Kidney (tissue), 14 donors: ENCODE results near the gene EIF2A. TPM values are rescaled to one million over a fixed set of nuclear protein-coding genes. Genes with fewer than 3 reads are reported as not detected.

ENCODE experiments used
- DNase-seq, 5 donors: peaks; one replicate each; pipeline ENCODE4 v3.0.0-alpha.2; 2013 to 2020
- FAIRE-seq: peaks from 2 replicates; lab custom pipeline; 2012; peaks lifted over from hg19 to GRCh38; lab: Jason Lieb, UNC
- H3K27ac ChIP-seq, 2 donors: one replicate each; pipeline ENCODE4 v1.7.0; 2013; ENCODE audit warnings: low read depth in 2 of 2, low read length in 2 of 2, inconsistent platforms in 1 of 2
- H3K27me3 ChIP-seq: one replicate; pipeline ENCODE4 v1.7.1; 2013; ENCODE audit warnings: low read length, inconsistent platforms; ENCODE audit not compliant: control insufficient read depth, insufficient read depth
- H3K36me3 ChIP-seq, 3 donors: one replicate each; pipeline versions ENCODE4 v1.7.0 to v1.7.1; 2013; ENCODE audit warnings: low read length in 3 of 3, control low read depth in 1 of 3, inconsistent platforms in 1 of 3; ENCODE audit not compliant: insufficient read depth in 3 of 3, control insufficient read depth in 2 of 3
- H3K4me1 ChIP-seq, 3 donors: one replicate each; pipeline versions ENCODE4 v1.7.0 to v1.7.1; 2013; ENCODE audit warnings: low read length in 3 of 3, inconsistent platforms in 1 of 3, low read depth in 1 of 3; ENCODE audit not compliant: control insufficient read depth in 2 of 3, insufficient read depth in 2 of 3
- H3K4me3 ChIP-seq, 3 donors: one replicate each; pipeline versions ENCODE4 v1.7.0 to v1.8.1; 2013; ENCODE audit warnings: low read length in 3 of 3, control low read depth in 1 of 3, inconsistent platforms in 1 of 3
- H3K9ac ChIP-seq, 3 donors: one replicate each; pipeline versions ENCODE4 v1.7.0 to v1.7.1; 2013; ENCODE audit warnings: low read length in 3 of 3, control low read depth in 1 of 3, inconsistent platforms in 1 of 3
- H3K9me3 ChIP-seq, 3 donors: one replicate each; pipeline versions ENCODE4 v1.7.0 to v1.7.1; 2013; ENCODE audit warnings: low read length in 3 of 3, control low read depth in 1 of 3, inconsistent platforms in 1 of 3; ENCODE audit not compliant: control insufficient read depth in 2 of 3, insufficient read depth in 1 of 3
- intact Hi-C: fragments of 100-400 bp; cut with DNase I; formaldehyde crosslinking; loops from one replicate; pipeline ENCODE4 v1.11.1; 2022
- polyA plus RNA-seq: library from polyadenylated mRNA; stranded (reverse); fragments of 350-450 nt; fragmentation: Illumina TruSeq; extraction: RNeasy Lipid Tissue Mini Kit (QIAGEN cat#74804); gene quantifications from one replicate; pipeline ENCODE4 v1.2.3, GENCODE V29; 2014; ENCODE audit warnings: low read depth, low replicate concordance; ENCODE audit not compliant: insufficient read depth
- total RNA-seq: library from RNA; stranded (reverse); fragmentation: NEBNext Ultra II Directional; extraction: Animal tissue kit (Norgen Biotek cat#: 25700); gene quantifications from one replicate; pipeline ENCODE4 v1.2.1, GENCODE V29; 2021
- TF ChIP-seq, protein P1 (sequence below): IDR thresholded peaks from 3 replicates; pipeline ENCODE4 v1.5.1; 2012; ENCODE audit warnings: mild to moderate bottlenecking, moderate library complexity, borderline replicate concordance; ENCODE audit not compliant: insufficient read depth; ENCODE audit errors: extremely low read depth
- donor health status: control.
- donor health status: control.
- donor health status: control.
- donor health status: control.
- donor health status: control.
- donor health status: DM: yes; HTN: yes; CAD: no.
- donor health status: Normal renal cell carcinoma (clear cell type).

EIF2A gene
- total and polyA plus RNA-seq, 2 donors from 2014 or later, result 48.2 to 70.5 TPM

DNA sequence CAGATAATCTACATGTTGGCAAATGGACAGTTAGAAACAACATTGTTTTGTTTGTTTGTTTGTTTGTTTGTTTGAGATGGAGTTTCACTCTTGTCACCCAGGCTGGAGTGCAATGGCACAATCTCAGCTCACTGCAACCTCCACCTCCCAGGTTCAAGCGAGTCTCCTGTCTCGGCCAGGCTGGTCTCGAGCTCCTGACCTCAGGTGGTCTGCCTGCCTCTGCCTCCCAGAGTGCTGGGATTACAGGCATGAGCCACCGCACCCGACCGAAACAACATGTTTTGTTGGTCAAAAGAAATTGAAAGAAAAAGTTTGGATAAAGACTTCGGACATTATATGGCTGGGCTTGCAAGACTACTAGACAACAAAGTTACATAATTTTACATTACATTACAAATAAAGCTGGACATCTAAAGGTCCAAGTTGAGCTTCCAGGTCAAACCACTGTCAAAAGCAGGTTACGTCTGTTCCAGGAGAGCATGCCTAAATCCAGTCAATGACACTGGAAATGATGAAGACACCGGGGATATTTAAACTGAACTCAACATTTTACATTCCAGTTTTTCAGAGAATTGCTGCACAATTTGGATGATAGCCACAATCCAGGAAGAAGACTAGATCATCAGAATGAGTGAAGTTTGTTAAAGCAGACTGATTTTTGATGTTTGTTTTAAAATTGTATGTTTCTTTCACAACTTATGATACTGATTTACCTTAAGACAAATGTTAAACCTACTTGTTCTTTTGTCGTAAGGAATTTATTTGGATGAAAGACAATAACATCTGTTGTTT is 18.9 kb upstream of the EIF2A start:
- no peaks in the 10 kb centered on the region for H3K27me3 ChIP-seq
- DNase-seq (no peak), FAIRE-seq (no peak)
- no peak overlapping the region for H3K27ac ChIP-seq
- no peaks in the 10 kb centered on the region for H3K4me1 ChIP-seq
- H3K9me3 ChIP-seq, result no peaks in the 10 kb centered on the region
- no peaks in the 10 kb centered on the region for H3K36me3 ChIP-seq
- H3K4me3 ChIP-seq, result no peak overlapping the region
- no peak overlapping the region for H3K9ac ChIP-seq
- TF ChIP-seq, protein P1, sequence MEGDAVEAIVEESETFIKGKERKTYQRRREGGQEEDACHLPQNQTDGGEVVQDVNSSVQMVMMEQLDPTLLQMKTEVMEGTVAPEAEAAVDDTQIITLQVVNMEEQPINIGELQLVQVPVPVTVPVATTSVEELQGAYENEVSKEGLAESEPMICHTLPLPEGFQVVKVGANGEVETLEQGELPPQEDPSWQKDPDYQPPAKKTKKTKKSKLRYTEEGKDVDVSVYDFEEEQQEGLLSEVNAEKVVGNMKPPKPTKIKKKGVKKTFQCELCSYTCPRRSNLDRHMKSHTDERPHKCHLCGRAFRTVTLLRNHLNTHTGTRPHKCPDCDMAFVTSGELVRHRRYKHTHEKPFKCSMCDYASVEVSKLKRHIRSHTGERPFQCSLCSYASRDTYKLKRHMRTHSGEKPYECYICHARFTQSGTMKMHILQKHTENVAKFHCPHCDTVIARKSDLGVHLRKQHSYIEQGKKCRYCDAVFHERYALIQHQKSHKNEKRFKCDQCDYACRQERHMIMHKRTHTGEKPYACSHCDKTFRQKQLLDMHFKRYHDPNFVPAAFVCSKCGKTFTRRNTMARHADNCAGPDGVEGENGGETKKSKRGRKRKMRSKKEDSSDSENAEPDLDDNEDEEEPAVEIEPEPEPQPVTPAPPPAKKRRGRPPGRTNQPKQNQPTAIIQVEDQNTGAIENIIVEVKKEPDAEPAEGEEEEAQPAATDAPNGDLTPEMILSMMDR, result no peak
- intact Hi-C loops, result no loop called here

DNA sequence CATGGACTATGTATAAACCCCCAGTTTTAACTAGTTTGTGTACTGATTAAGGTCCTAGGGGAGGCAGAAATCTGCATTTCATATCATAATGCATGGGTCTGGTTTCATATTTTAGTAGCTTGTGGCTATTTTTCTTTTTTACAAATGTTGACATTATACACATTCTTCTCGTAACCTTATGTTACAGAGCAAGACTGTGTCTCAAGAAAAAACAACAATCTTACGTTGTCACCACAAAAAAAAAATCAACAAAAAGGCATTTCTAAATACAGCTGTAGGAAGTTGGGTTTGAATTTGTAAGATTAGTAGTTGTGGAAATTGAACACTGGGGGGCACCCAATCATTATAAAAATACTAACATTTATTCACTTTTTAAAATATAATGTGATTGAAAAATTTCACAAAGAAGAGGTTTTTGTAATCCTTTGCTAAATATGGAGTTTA is 18.2 kb upstream of the EIF2A start:
- Histone ChIP-seq H3K36me3 (no peaks in the 10 kb centered on the region), H3K9ac (no peak overlapping the region), H3K4me3 (no peak overlapping the region), H3K4me1 (no peaks in the 10 kb centered on the region), H3K9me3 (no peaks in the 10 kb centered on the region), H3K27ac (no peak overlapping the region), H3K27me3 (no peaks in the 10 kb centered on the region)
- intact Hi-C loops, result no loop called here
- peak in 2 of 5 donors; percentile 17 to 66 for DNase-seq
- FAIRE-seq, result peak; percentile 98
- TF ChIP-seq, protein P1, result no peak

DNA sequence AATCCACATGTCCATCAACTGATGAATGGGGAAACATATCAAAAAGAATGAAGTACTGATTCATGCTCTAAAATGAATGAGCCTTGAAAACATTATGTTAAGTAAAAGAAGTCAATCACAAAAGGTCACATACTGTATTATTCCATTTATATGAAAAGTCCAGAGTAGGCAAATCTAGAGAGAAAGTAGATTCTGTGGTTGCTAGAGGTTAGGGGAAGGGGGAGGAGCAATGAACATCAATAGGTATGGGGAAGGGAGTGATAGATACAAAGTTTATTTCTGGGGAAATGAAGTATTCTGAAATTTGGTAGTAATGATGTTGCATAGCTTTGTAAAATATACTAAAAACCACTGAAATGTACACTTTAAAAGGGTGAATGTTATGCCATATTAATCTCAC is 14.8 kb upstream of the EIF2A start:
- H3K9me3 ChIP-seq, result no peaks in the 10 kb centered on the region
- H3K4me1 ChIP-seq, result no peaks in the 10 kb centered on the region
- no peak overlapping the region for H3K4me3 ChIP-seq
- H3K27ac ChIP-seq, result no peak overlapping the region
- H3K27me3 ChIP-seq, result no peaks in the 10 kb centered on the region
- intact Hi-C loops, result no loop called here
- FAIRE-seq, result no peak
- TF ChIP-seq, protein P1, result no peak
- H3K36me3 ChIP-seq, result no peaks in the 10 kb centered on the region
- no peak for DNase-seq
- no peak overlapping the region for H3K9ac ChIP-seq
